ENCODE results near the gene RTEL1.

Gene RTEL1

GRCh38 chr20:63642527-63643247 is 15.4 kb upstream of the RTEL1 start:
- H3K9me3 ChIP-seq: no peaks in the 10 kb centered on the region
- H3K4me1 ChIP-seq: peaks cover 0 to 14% (median 9%) of the 10 kb centered on the region in 4 donors
- DNase-seq: no peak
- intact Hi-C loops (cut with DNase I; ENCODE audit: low total_unique reads): loop anchor here (5.0 kb wide), 1 partner anchor 120 kb away; the partner anchor contains the start of gene PPDPF
- peaks cover 0 to 4% of the 10 kb centered on the region in 2 donors for H3K27me3 ChIP-seq
- H3K4me3 ChIP-seq: peak overlapping the region; percentile 49 to 70
- peak overlapping the region in 1 of 2 donors; percentile 13 for H3K27ac ChIP-seq
- H3K36me3 ChIP-seq: no peaks in the 10 kb centered on the region
- no peak for TF ChIP-seq CTCF (IDR thresholded peaks at IDR 0.05)

GRCh38 chr20:63643499-63643898 is 14.6 kb upstream of the RTEL1 start:
- intact Hi-C loops (cut with DNase I; ENCODE audit: low total_unique reads): loop anchor here (5.0 kb wide), 1 partner anchor 121 kb away; the partner anchor contains the start of gene PPDPF
- H3K4me3 ChIP-seq: no peak overlapping the region
- peaks cover 0 to 4% of the 10 kb centered on the region in 2 donors for H3K27me3 ChIP-seq
- DNase-seq: no peak
- no peaks in the 10 kb centered on the region for H3K36me3 ChIP-seq
- TF ChIP-seq CTCF (IDR thresholded peaks at IDR 0.05): no peak
- H3K4me1 ChIP-seq: peaks cover 0 to 14% (median 9%) of the 10 kb centered on the region in 4 donors
- no peaks in the 10 kb centered on the region for H3K9me3 ChIP-seq
- no peak overlapping the region for H3K27ac ChIP-seq

GRCh38 chr20:63643946-63644345 is 14.2 kb upstream of the RTEL1 start:
- no peak overlapping the region for H3K4me3 ChIP-seq
- H3K27ac ChIP-seq: no peak overlapping the region
- H3K4me1 ChIP-seq: peaks cover 0 to 14% (median 9%) of the 10 kb centered on the region in 4 donors
- TF ChIP-seq CTCF (IDR thresholded peaks at IDR 0.05): no peak
- intact Hi-C loops (cut with DNase I; ENCODE audit: low total_unique reads): loop anchor here (5.0 kb wide), 1 partner anchor 122 kb away; the partner anchor contains the start of gene PPDPF
- H3K36me3 ChIP-seq: no peaks in the 10 kb centered on the region
- no peaks in the 10 kb centered on the region for H3K9me3 ChIP-seq
- H3K27me3 ChIP-seq: peaks cover 0 to 4% of the 10 kb centered on the region in 2 donors
- no peak for DNase-seq

GRCh38 chr20:63645218-63645617 is 12.9 kb upstream of the RTEL1 start:
- H3K27ac ChIP-seq: no peak overlapping the region
- peak in 1 of 2 donors; percentile 45 for DNase-seq
- H3K4me3 ChIP-seq: no peak overlapping the region
- H3K9me3 ChIP-seq: no peaks in the 10 kb centered on the region
- H3K27me3 ChIP-seq: peaks cover 0 to 4% of the 10 kb centered on the region in 2 donors
- peaks cover 0 to 14% (median 9%) of the 10 kb centered on the region in 4 donors for H3K4me1 ChIP-seq
- intact Hi-C loops (cut with DNase I; ENCODE audit: low total_unique reads): no loop called here
- TF ChIP-seq CTCF (IDR thresholded peaks at IDR 0.05): no peak
- no peaks in the 10 kb centered on the region for H3K36me3 ChIP-seq

GRCh38 chr20:63648190-63648589 is 9.9 kb upstream of the RTEL1 start:
- H3K27me3 ChIP-seq: peaks cover 0 to 17% of the 10 kb centered on the region in 2 donors
- no peak for DNase-seq
- no peak overlapping the region for H3K27ac ChIP-seq
- no peak for TF ChIP-seq CTCF (IDR thresholded peaks at IDR 0.05)
- H3K4me1 ChIP-seq: peaks cover 0 to 20% (median 14%) of the 10 kb centered on the region in 4 donors
- H3K9me3 ChIP-seq: no peaks in the 10 kb centered on the region
- H3K36me3 ChIP-seq: no peaks in the 10 kb centered on the region
- H3K4me3 ChIP-seq: no peak overlapping the region
- intact Hi-C loops (cut with DNase I; ENCODE audit: low total_unique reads): no loop called here
